Stimulated activated CD8-positive, alpha-beta memory T cell treated with anti-CD3 and anti-CD28 coated beads, Interleukin-4, amount 100 ng/mL, for 1 hour (primary cell): ENCODE results near the gene FAM124A.

Experiments used
- DNase-seq, 2 donors: peaks; one replicate each; pipeline ENCODE4 v3.0.0-alpha.2; 2020; ENCODE audit warnings: low read depth in 2 of 2, low spot score in 1 of 2

The FAM124A gene

DNA sequence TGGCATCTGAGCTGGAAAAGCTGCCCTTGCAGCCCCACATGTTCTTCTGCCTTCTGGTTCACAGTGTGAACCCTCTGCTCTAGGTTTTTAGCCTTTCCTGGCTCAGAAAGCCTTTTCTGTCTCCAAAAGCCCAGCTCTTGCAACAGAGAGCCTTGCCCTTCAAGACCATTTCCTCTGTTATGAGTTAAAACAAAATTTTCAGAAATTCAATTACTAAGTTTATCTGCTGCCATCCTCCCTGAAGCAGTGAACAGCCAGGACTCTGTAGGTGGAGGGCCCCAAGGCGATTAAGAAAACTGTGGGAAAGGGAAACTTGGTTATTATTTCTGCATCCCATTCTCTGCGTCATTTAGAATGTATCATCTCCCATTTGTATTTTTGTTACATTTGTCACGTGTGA lies 18.8 kb downstream of the FAM124A start:
- DNase-seq = no peak

DNA sequence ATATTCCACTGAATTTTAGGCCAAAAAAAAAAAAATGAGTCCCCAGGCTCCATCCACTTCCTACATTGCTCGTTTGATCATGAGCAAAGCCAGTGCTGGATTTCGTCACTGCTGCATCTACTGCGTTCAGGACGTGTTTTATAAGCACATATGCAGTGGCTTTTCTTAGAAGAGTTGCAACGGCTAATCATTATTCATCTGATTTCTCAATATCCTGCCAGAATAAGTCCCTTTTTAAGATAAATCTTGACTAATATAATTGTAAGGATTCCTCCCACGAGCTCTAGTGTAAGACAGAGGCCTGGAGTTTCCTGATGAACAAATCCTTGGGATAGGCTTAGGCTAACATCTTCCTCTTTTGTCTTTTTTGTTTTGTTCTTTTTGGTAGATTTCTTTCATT lies 19.5 kb downstream of the FAM124A start:
- no peak for DNase-seq

GRCh38 chr13:51243227-51243626 lies 21.0 kb downstream of the FAM124A start:
- no peak for DNase-seq

GRCh38 chr13:51243832-51244231 lies 21.6 kb downstream of the FAM124A start:
- no peak for DNase-seq

- DNase-seq = no peak
These were observed 22.6 kb downstream of the FAM124A start for GRCh38 chr13:51244637-51245405.

DNA sequence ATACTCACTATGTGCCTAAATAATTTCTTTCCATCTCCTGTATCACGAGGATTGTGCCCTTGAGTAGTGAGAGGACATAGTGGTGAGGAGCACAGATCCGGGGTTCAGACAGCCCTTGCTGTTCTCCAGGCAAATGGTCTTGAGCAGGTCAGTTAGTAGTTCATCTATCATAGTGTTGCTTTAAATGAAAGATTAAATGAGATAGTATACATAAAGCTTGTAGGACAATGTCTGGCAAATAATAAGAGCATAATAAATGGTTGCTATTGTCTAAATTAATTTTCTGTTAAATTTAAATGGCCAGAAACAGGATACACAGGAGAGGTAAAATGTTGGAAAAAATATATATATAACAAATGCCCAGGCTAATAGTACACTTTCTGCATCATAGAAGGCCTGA lies 23.4 kb downstream of the FAM124A start:
- no peak for DNase-seq

DNA sequence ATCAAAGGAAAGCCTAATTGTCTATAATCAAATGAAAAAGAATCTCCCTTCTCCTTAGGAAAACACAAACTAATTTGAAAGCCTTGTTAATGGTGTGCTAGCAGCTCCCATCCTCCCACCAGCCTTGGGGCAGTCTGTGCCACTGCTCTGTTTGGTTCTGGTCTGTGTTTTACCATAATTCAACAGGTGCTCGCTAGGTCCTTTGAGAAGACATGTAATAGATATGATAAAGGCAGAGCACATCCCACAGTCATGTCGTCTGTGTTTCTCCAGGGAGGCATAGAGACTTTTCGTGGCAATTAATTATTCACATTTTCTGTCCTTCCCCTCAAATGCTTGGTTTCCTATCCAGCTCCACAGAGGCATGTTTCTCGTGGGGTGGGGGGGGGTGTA lies 23.8 kb downstream of the FAM124A start:
- DNase-seq = no peak

DNA sequence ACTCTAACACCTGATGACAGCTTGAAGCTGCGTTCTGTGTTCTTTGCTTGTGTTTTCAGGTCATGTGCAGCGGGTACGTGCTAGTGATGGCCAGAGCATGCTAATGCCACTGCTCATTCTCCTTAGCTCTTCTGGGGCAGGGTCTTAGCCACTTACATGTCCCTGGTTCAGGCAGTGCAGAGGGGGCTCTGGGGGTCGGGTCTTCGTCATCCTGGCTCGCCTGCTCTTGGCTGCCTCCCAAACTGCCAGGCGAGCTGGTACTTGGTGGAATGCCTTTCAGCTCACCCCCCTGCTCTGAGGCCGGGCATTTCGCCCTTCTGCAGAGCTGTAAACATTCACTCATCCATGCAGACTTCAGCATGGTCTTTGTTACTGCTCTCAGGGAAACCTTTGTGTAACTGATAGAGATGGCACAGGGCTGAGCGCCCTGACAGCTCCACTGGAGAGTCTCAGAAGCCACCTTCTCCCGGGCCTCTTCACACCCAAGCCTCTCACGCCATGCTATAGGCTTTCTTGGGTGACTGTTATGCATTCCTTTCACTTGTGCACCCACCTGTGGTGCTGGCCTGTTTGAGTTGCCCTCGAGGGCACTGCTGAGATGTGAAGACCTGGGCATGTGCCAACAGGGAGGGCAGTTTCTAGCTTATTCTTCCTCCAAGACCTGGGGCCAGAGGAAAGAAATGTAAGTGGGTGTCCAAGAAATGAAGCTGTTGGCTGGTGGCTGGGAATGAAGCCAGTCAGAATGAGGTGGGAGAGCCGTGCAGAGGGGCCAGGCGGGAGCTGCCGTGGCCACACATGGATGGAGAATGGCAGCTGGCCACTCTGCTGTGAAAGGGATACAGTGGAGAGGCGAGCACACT lies 24.4 kb downstream of the FAM124A start:
- DNase-seq = no peak

DNA sequence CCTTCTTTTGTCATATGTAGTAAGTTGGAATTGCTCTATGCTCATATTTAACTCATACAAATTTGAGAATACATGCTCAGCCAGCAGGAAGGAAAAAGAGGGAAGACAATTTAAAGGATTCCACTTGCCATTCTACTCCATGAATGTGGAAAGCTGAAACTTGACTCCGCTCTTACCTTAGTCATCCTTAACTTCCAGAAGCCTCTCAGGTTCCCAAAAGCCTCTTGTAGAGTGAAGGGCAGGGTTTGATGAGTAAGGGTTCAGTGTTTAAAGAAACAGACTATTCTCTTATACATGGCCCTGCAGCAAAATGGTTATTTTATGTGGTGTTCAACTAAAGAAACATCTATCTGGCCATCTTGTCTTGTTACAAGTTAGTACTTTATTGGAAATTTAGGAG lies 27.1 kb downstream of the FAM124A start:
- DNase-seq = no peak

DNA sequence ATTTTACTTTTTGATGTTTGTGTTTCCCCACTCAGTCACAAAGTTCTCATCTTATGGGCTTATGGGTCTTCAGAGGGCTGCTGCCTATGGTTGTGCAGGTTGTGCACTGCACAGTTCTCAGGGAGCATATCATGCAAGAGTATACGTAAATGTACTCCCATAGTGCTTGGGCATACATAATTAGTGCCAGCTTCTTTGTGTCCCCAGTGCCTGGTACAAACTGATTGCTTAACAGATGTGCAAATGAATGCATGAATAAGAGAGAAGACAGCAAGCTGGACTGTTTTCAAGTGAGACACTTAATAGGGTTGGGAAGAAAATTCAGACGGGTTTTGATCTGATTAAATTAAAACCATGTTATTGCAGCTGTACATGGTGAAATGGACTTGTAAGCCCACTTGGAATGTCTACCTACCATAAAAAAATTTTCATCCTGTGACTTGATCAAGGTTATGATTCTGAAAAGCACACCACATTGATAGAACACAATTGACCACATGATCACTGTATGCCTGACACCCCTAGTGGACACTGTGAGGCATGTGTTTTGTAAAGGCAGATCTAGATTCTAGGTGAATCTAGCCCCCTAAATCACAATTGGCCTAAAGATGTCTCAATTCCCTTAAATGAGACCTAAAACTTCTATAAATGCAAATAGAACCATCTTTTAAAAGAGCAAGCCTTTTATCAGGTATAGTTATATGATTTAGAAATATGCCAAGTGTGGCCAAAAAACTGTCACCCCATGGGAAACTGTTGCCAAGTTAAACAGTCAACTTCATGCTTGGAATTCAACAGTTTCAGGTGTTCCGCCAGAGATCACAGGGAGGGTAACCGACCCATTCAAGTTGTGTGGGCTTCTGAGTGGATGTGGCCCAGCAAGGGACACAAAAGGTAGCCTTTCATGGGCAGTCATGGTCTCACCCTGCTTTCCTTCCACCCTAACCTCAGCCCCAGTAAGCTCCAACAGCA lies 27.9 kb downstream of the FAM124A start:
- no peak for DNase-seq

DNA sequence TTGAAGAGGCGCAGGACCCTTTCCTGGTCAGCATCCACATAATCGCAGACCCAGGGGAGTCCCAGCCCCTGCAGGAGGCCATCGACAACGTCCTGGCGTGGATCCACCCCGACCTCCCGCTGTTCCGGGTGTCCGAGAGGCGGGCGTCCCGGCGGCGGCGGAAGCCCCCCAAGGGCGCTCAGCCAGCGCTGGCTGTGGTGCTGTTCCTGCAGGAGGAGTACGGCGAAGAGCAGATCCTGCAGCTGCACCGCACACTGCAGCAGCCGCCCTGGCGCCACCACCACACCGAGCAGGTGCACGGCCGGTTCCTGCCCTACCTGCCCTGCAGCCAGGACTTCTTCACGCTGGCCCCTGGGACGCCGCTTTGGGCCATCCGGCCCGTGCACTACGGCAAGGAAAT lies 29.3 kb downstream of the FAM124A start:
- DNase-seq = no peak

- DNase-seq = no peak
These were observed 30.8 kb downstream of the FAM124A start for GRCh38 chr13:51252954-51253532.

DNA sequence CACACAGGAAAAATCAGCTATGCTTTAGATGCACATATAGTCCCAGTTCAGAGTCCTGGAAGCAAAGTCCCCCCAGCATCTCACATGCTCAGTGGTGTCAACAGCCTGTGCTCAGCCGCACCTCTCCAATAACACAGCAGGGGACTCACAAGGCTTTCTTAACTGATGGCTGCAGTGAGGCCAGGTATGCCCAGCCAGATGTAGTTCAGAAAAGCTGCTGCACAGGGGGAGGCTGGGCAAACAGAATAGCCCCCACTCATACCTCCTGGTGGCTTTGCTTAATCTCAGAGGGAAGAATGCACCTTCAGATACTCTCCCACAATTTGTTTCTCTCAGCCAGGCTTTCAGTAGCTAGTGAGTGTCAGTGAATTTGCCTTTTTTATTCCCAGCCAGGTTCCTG lies 33.4 kb downstream of the FAM124A start:
- no peak for DNase-seq

DNA sequence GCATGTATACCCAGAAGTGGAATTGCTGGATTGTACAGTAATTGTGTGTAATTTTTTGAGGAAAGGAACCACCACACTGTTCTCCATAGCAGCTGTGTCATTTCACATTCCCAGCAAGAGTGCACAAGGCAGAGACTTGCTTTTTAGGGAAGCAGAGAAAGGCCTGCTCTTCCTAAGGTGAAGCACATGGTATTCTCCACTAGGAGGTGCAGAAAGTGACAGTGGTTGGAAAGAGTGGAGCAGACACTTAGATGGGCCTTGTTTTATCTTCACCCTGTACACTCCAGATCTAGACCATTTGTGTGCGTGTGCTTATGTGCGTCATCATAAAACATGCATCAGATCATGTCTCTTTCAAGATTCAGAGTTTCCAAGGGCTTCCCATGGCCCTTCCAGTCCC lies 35.0 kb downstream of the FAM124A start:
- no peak for DNase-seq

DNA sequence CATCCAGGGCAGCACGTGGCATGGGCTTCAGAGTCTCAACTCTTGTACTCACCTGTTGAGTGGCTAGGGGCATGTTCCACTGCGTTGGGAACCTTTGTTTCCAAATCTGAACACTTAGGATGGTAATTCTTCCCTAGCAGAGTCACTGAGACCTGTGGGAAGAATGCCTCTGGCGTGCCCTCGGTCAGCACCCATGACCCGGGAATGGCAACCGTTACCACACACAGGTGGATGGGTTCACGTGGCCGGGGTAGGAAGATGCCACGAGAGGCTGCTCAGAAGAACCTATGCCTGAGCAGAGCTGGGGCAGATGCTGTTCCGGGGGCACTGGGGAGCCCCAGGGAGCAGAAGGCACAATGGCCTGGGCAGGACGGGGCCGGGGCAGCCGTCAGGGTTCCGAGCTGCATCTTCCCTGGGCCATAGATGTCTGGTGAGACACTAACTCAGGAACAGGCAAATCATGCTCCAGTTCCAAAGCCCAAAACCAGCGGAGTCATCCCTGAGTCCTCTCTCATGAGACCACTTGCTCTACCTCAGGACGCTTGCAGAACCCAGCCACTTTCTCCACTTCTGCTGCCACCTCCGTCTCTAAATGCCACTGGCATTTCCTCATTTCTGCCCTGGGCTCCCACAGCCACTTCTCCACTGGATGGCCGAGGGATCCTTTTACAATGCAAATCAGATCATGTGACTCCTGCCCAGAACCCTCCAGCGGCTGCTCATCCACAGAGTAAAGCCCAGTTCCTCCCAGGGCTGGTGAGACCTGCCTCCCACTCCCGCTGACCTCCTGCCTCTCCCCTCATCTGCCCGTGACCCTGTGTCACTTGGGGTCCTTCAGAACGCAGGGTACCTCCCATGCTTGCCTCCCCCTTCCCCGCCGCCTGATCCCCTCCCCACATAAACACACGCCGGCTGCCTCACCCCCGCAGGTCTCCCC lies 36.7 kb downstream of the FAM124A start:
- no peak for DNase-seq

GRCh38 chr13:51260154-51260553 lies 38.0 kb downstream of the FAM124A start:
- no peak for DNase-seq

DNA sequence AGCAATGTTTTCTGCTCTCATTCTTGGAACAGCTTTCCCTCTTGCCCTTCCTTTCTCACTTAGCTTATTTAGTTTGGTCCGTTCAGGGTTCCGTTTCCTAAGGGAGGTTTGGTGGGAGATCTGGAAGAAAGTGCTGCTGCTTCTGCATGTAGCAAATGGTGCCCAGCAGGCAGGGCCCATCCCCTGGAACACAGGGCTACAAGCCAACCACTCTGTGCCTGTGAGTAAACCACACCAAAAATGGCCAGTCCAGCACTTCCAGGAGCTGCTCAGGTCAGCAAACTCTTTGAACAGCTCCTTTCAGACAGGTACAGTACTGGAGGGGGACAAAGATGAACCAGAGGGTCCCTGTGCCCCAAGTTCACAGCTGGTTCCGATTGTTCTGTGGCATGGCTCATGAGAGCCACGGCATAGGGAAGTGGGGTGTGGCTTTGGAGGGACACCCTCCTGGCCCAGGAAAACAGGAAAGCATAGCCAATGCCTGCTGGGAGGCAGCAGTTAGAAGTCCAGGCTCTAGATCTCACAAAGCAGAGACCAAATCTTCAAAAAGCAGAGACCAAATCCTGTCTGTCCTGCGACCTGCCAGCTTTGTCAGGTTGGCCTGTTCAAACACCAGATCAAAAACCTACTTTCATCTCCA lies 39.5 kb downstream of the FAM124A start:
- no peak for DNase-seq

- DNase-seq = no peak
These were observed 40.5 kb downstream of the FAM124A start for GRCh38 chr13:51262501-51263211.

DNA sequence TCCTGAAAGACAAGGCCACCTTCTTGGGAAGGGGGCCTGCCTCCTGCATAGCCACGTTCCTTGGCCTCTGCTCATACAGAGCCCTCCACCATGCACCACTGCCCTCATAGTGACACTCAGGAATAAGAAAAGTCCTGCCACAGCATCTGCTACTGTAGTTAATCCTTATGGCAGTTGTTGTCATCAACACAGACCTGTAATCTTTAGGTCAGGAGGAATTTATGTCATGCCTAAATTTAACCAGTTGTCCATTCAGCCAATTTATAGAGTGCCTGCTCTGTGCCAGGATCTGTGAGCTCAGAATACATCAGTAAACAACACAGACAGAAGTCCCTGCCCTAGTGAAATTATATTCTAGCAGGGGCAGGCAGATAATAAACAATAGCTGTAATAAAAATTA lies 44.4 kb downstream of the FAM124A start:
- DNase-seq = no peak
